ENCODE measurements around the gene ITCH. TPM values are rescaled to one million over a fixed set of nuclear protein-coding genes. Genes with fewer than 3 reads are reported as not detected.

Gene ITCH
- total and polyA plus RNA-seq, 2 of the 8 experiments (the other 6 are each of a cell fraction or from before 2014, with no cell fraction given), result 3.9 to 45.2 TPM

DNA sequence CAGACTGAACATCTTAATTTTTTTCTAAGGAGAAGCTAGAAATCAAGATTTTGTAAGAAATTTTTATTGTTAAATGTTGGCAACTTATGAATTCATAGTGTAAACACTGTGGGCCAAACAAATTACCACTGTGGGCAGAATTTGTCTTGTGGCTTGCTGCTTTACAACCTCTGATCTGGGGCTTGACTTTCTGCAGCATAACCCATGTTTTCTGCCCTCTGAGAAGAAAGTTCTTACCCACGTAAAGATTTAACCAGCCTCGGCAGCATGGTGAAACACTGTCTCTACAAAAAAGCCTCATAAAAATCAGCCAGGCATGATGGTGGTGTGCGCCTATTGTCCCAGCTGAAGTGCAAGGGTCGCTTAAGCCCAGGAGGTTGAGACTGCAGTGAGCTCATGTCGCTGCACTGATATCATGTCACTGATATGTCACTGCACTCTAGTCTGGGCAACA is 12.9 kb downstream of the ITCH start:
- Histone ChIP-seq H4K5ac (ENCODE audit: insufficient read length, low read depth, low read length) (no peak overlapping the region), H3K79me1 (ENCODE audit: low read depth, low read length) (no peaks in the 10 kb centered on the region; the same call in 1 of the 2 replicates), H2BK20ac (ENCODE audit: low read length) (no peak overlapping the region), H3K36me3 (ENCODE audit: control insufficient read depth in 2 of 4, insufficient read depth in 4 of 4, low read length in 3 of 4) (peaks cover 0 to 24% (median 8%) of the 10 kb centered on the region in 4 experiments; a peak in 4 of 8 replicates), H4K91ac (replicated peaks; ENCODE audit: insufficient read length, low read length) (no peak overlapping the region), H3K4ac (replicated peaks; ENCODE audit: insufficient read length, low read depth, low read length) (no peak overlapping the region), H2BK120ac (replicated peaks; ENCODE audit: low read depth, low read length) (no peak overlapping the region), H2BK5ac (ENCODE audit: low read depth, low read length) (no peak overlapping the region), H3K23ac (ENCODE audit: insufficient read length) (no peak overlapping the region), H4K20me1 (replicated peaks in 1 of 2; ENCODE audit: control insufficient read depth in 1 of 2, insufficient read depth in 2 of 2, low read length in 2 of 2) (peaks cover 0 to 2% of the 10 kb centered on the region in 2 experiments), H3K79me2 (ENCODE audit: control insufficient read depth in 1 of 2, insufficient read depth in 2 of 2, low read length in 2 of 2) (peaks cover 0 to 52% of the 10 kb centered on the region in 2 experiments; a peak in 2 of 4 replicates), H3K18ac (ENCODE audit: extremely low read depth, low read length) (no peak overlapping the region), H3K27ac (ENCODE audit: low read depth, low read length) (no peak overlapping the region), H3K27me3 (replicated peaks in 1 of 4; ENCODE audit: control insufficient read depth in 3 of 4, extremely low read depth in 1 of 4, insufficient read depth in 3 of 4, low read length in 3 of 4) (no peaks in the 10 kb centered on the region), H2BK15ac (ENCODE audit: low read length) (no peak overlapping the region), H3K9ac (replicated peaks in 1 of 4; ENCODE audit: extremely low read depth in 1 of 4, low read depth in 3 of 4, low read length in 3 of 4) (no peak overlapping the region), H2AK5ac (ENCODE audit: low read depth, low read length) (no peak overlapping the region), H3K4me1 (replicated peaks in 1 of 4; ENCODE audit: control insufficient read depth in 3 of 4, insufficient read depth in 4 of 4, low read length in 3 of 4) (no peaks in the 10 kb centered on the region), H4K8ac (ENCODE audit: extremely low read depth, insufficient read depth, low read length) (no peak overlapping the region), H3K14ac (ENCODE audit: insufficient read length) (no peak overlapping the region), H3K9me3 (ENCODE audit: insufficient read depth in 2 of 2, low read depth in 1 of 2, low read length in 1 of 2) (no peaks in the 10 kb centered on the region), H3K4me3 (ENCODE audit: extremely low read depth in 1 of 4, insufficient read depth in 2 of 4, low read depth in 3 of 4, low read length in 4 of 4) (no peak overlapping the region), H3K56ac (replicated peaks; ENCODE audit: insufficient read length, low read depth, low read length) (no peak overlapping the region), H3K23me2 (ENCODE audit: low read depth, low read length) (no peaks in the 10 kb centered on the region), H2BK12ac (ENCODE audit: low read depth, low read length) (no peak overlapping the region), H2AFZ (ENCODE audit: low read length) (no peak overlapping the region), H3K4me2 (ENCODE audit: insufficient read depth in 1 of 2, low read depth in 2 of 2, low read length in 2 of 2) (no peak overlapping the region)
- DNase-seq (ENCODE audit: low read depth in 1 of 2, low spot score in 2 of 2), result no peak
- CTCF ChIA-PET (ENCODE audit: partially characterized antibody), result interaction anchor here (0.7 to 1.7 kb wide), 5 partner anchors 12 to 119 kb away, joined by 3 to 6 read pairs (median 3); no protein-coding TSS in a partner anchor
- FAIRE-seq, result no peak
- 97% methylated on average over 5 of the region's 5 CpGs; no CpG with 5 or more reads in 1 of the 2 experiments for WGBS, 2 experiments (ENCODE audit: extremely low coverage in 1 of 2, insufficient coverage in 1 of 2, insufficient read length in 1 of 2, insufficient replicate concordance in 2 of 2, low coverage in 1 of 2, low lambda C conversion rate in 2 of 2, missing lambda C conversion rate in 1 of 2)
- POLR2A ChIA-PET (ENCODE audit: partially characterized antibody), result interaction anchor here (1.5 kb wide), 1 partner anchor 13 kb away, joined by 4 read pairs; the partner anchor contains the start of gene ITCH
- TF ChIP-seq POU5F1 (IDR thresholded peaks at IDR 0.05; ENCODE audit: low read depth, low read length) (no peak), KDM1A (IDR thresholded peaks at IDR 0.05; ENCODE audit: borderline replicate concordance, low read length) (no peak), SIX5 (IDR thresholded peaks at IDR 0.05; ENCODE audit: low read depth, low read length) (no peak), EZH2 (IDR thresholded peaks at IDR 0.05; ENCODE audit: low read depth, low read length, severe bottlenecking) (no peak), BACH1 (IDR thresholded peaks at IDR 0.05; ENCODE audit: low read length) (no peak), RNF2 (IDR thresholded peaks at IDR 0.05; ENCODE audit: borderline replicate concordance, low read depth, low read length, missing control alignments, poor library complexity, severe bottlenecking) (no peak), TEAD4 (IDR thresholded peaks at IDR 0.05; ENCODE audit: low read depth, low read length) (no peak), BCL11A (IDR thresholded peaks at IDR 0.05; ENCODE audit: low read depth in 2 of 2, low read length in 2 of 2) (no peak), SUZ12 (IDR thresholded peaks at IDR 0.05; ENCODE audit: low read length) (no peak), HDAC2 (IDR thresholded peaks at IDR 0.05; ENCODE audit: borderline replicate concordance in 1 of 2, low read depth in 2 of 2, low read length in 2 of 2) (no peak), JUN (IDR thresholded peaks at IDR 0.05; ENCODE audit: low read depth, low read length) (no peak), CBX8 (IDR thresholded peaks at IDR 0.05; ENCODE audit: borderline replicate concordance, low read depth, low read length) (no peak), CEBPB (IDR thresholded peaks at IDR 0.05; ENCODE audit: low read depth, low read length) (no peak), CHD1 (IDR thresholded peaks at IDR 0.05; ENCODE audit: low read depth, low read length) (no peak)
